Ishikawa (cell line): ENCODE data around the gene PLXNA4.

Experiments
- CEBPB ChIP-seq: IDR thresholded peaks from 2 replicates; pipeline ENCODE4 v1.6.1; 2012
- CREB1 ChIP-seq: IDR thresholded peaks from 2 replicates; pipeline ENCODE4 v1.6.1; 2012; ENCODE audit warnings: low read depth
- NFIC ChIP-seq: IDR thresholded peaks from 2 replicates; pipeline ENCODE4 v1.6.1; 2012
- RAD21 ChIP-seq: IDR thresholded peaks from 2 replicates; pipeline ENCODE4 v1.6.1; 2012; ENCODE audit warnings: low read depth
- REST ChIP-seq: IDR thresholded peaks from 2 replicates; pipeline ENCODE4 v1.6.1; 2012; ENCODE audit warnings: low read depth, mild to moderate bottlenecking
- TAF1 ChIP-seq: IDR thresholded peaks from 2 replicates; pipeline ENCODE4 v1.6.1; 2012; ENCODE audit warnings: low read depth, mild to moderate bottlenecking
- ZBTB7A ChIP-seq: IDR thresholded peaks from 2 replicates; pipeline ENCODE4 v1.6.1; 2012; ENCODE audit warnings: low read depth

GRCh38 chr7:132189881-132190280 lies 386.4 kb downstream of the PLXNA4 start:
- no peak for TF ChIP-seq ZBTB7A
- no peak for TF ChIP-seq RAD21
- no peak for TF ChIP-seq NFIC
- no peak for TF ChIP-seq REST
- no peak for TF ChIP-seq CREB1
- no peak for TF ChIP-seq TAF1
- no peak for TF ChIP-seq CEBPB
